Erythroblast (primary cell): ENCODE data around the gene HDAC4.

ENCODE experiments used
- GATA1 ChIP-seq: IDR thresholded peaks from 2 replicates; pipeline ENCODE4 v1.6.1; 2011; ENCODE audit warnings: low read depth, mild to moderate bottlenecking, control low read depth, low read length, moderate library complexity
- POLR2A ChIP-seq: IDR thresholded peaks from 2 replicates; pipeline ENCODE4 v1.6.1; 2011; ENCODE audit warnings: mild to moderate bottlenecking, low read length

DNA sequence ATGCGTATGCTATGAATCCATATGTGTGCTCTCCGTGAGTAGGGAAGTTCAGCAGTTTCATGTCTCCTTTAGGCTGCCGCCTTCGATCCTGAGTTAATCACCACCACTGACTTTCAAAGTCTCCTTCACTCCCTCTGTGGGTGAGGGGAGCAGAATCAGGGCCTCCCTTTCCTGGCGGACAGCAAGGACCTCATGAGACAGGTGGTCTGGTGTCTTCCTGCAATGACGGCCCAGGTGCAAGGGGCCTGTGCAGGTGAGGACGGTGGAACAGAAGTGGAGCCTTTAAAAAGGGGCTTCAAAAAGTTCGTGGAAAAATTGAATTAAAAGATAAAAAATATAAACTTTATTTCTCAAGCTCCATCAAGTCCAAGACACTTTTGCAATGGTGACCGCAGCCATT, 330.4 kb downstream of the HDAC4 start:
- TF ChIP-seq POLR2A (no peak), GATA1 (no peak)
